ENCODE data around the gene ATCAY.

GRCh38 chr19:3964256-3965194 lies 84.0 kb downstream of the ATCAY start:
- TF ChIP-seq, protein P1, sequence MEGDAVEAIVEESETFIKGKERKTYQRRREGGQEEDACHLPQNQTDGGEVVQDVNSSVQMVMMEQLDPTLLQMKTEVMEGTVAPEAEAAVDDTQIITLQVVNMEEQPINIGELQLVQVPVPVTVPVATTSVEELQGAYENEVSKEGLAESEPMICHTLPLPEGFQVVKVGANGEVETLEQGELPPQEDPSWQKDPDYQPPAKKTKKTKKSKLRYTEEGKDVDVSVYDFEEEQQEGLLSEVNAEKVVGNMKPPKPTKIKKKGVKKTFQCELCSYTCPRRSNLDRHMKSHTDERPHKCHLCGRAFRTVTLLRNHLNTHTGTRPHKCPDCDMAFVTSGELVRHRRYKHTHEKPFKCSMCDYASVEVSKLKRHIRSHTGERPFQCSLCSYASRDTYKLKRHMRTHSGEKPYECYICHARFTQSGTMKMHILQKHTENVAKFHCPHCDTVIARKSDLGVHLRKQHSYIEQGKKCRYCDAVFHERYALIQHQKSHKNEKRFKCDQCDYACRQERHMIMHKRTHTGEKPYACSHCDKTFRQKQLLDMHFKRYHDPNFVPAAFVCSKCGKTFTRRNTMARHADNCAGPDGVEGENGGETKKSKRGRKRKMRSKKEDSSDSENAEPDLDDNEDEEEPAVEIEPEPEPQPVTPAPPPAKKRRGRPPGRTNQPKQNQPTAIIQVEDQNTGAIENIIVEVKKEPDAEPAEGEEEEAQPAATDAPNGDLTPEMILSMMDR (IDR thresholded peaks at IDR 0.05): no peak
- TF ChIP-seq POLR2A (IDR thresholded peaks at IDR 0.05): no peak
